ENCODE measurements around the gene CASP7.

DNA sequence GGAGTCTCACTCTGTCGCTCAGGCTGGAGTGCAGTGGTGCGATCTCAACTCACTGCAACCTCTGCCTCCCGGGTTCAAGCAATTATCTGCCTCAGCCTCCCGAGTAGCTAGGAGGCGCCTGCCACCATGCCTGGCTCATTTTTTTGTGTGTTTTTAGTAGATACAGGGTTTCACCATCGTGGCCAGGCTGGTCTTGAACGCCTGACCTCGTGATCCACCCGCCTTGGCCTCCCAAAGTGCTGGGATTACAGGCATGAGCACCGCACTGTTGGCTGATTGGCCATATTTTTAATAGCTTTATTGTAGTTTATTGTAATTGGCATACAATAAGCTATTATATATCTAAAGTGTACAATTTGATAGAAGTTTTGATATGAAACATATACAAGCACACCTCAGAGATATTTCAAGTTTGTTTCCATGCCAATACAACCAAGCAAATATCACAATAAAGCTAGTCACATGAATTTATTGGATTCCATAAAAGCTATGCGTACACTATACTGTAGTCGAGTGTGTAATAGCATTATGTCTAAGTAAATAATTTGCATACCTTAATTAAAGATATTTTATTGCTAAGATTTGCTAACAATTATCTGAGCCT lies 77.3 kb downstream of the CASP7 start:
- TF ChIP-seq TCF7L2 (IDR thresholded peaks at IDR 0.05; ENCODE audit: low read depth, low read length) (no peak), SIN3A (IDR thresholded peaks at IDR 0.05; ENCODE audit: borderline replicate concordance, insufficient read depth, low read depth, low read length) (no peak), POLR2AphosphoS5 (IDR thresholded peaks at IDR 0.05; ENCODE audit: low read depth, low read length) (no peak)
- TF ChIP-seq, protein P1, sequence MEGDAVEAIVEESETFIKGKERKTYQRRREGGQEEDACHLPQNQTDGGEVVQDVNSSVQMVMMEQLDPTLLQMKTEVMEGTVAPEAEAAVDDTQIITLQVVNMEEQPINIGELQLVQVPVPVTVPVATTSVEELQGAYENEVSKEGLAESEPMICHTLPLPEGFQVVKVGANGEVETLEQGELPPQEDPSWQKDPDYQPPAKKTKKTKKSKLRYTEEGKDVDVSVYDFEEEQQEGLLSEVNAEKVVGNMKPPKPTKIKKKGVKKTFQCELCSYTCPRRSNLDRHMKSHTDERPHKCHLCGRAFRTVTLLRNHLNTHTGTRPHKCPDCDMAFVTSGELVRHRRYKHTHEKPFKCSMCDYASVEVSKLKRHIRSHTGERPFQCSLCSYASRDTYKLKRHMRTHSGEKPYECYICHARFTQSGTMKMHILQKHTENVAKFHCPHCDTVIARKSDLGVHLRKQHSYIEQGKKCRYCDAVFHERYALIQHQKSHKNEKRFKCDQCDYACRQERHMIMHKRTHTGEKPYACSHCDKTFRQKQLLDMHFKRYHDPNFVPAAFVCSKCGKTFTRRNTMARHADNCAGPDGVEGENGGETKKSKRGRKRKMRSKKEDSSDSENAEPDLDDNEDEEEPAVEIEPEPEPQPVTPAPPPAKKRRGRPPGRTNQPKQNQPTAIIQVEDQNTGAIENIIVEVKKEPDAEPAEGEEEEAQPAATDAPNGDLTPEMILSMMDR (IDR thresholded peaks at IDR 0.05), result no peak
- TF ChIP-seq, protein P2, sequence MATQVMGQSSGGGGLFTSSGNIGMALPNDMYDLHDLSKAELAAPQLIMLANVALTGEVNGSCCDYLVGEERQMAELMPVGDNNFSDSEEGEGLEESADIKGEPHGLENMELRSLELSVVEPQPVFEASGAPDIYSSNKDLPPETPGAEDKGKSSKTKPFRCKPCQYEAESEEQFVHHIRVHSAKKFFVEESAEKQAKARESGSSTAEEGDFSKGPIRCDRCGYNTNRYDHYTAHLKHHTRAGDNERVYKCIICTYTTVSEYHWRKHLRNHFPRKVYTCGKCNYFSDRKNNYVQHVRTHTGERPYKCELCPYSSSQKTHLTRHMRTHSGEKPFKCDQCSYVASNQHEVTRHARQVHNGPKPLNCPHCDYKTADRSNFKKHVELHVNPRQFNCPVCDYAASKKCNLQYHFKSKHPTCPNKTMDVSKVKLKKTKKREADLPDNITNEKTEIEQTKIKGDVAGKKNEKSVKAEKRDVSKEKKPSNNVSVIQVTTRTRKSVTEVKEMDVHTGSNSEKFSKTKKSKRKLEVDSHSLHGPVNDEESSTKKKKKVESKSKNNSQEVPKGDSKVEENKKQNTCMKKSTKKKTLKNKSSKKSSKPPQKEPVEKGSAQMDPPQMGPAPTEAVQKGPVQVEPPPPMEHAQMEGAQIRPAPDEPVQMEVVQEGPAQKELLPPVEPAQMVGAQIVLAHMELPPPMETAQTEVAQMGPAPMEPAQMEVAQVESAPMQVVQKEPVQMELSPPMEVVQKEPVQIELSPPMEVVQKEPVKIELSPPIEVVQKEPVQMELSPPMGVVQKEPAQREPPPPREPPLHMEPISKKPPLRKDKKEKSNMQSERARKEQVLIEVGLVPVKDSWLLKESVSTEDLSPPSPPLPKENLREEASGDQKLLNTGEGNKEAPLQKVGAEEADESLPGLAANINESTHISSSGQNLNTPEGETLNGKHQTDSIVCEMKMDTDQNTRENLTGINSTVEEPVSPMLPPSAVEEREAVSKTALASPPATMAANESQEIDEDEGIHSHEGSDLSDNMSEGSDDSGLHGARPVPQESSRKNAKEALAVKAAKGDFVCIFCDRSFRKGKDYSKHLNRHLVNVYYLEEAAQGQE (IDR thresholded peaks at IDR 0.05; ENCODE audit: insufficient read depth in 1 of 2, low read depth in 2 of 2, low read length in 1 of 2), result no peak

Data from Panc1 (cell line).